Measurements from ENCODE around the gene FCN2. TPM values are rescaled to one million over a fixed set of nuclear protein-coding genes. Genes with fewer than 3 reads are reported as not detected.

The FCN2 gene
- polyA plus RNA-seq, 1 of the 3 experiments (the other 2 are of a cell fraction), result not detected

GRCh38 chr9:134885679-134886412, 5.2 kb downstream of the FCN2 start (continued):
- no peak for TF ChIP-seq PBX3 (IDR thresholded peaks at IDR 0.05)
- no peak for TF ChIP-seq EZH2phosphoT487 (IDR thresholded peaks at IDR 0.05; ENCODE audit: borderline replicate concordance, low read depth)

- no peaks in the 10 kb centered on the region for H3K9me3 ChIP-seq
- no peaks in the 10 kb centered on the region for H3K79me2 ChIP-seq (ENCODE audit: insufficient read depth)
- POLR2A ChIA-PET, result no interaction called here
- CTCF ChIA-PET, result no interaction called here
- H3K4me1 ChIP-seq (ENCODE audit: control insufficient read depth in 1 of 2, insufficient read depth in 2 of 2, low read depth in 1 of 2, low read length in 1 of 2), result no peaks in the 10 kb centered on the region
- no peak overlapping the region for H3K4me3 ChIP-seq (ENCODE audit: low read depth in 2 of 2, low read length in 1 of 2)
- no peak overlapping the region for H3K27ac ChIP-seq (ENCODE audit: low read depth in 2 of 2, low read length in 1 of 2)
- no peaks in the 10 kb centered on the region for H4K20me1 ChIP-seq (ENCODE audit: insufficient read depth)
- TF ChIP-seq EZH2phosphoT487 (IDR thresholded peaks at IDR 0.05; ENCODE audit: borderline replicate concordance, low read depth) (no peak), GATA2 (CRISPR knock-in tag; IDR thresholded peaks at IDR 0.05) (no peak), FOXM1 (IDR thresholded peaks at IDR 0.05; ENCODE audit: low read depth) (no peak), USF1 (IDR thresholded peaks at IDR 0.05; ENCODE audit: borderline replicate concordance, low read depth) (no peak), TAF1 (IDR thresholded peaks at IDR 0.05; ENCODE audit: borderline replicate concordance, low read depth, low read length) (no peak), SIN3A (IDR thresholded peaks at IDR 0.05; ENCODE audit: borderline replicate concordance, low read depth, low read length) (no peak), SMC3 (IDR thresholded peaks at IDR 0.05; ENCODE audit: low read depth, low read length) (no peak), EP300 (IDR thresholded peaks at IDR 0.05; ENCODE audit: borderline replicate concordance in 1 of 2, low read depth in 1 of 2, low read length in 1 of 2) (no peak), RFX5 (IDR thresholded peaks at IDR 0.05; ENCODE audit: low read length) (no peak), USF2 (IDR thresholded peaks at IDR 0.05; ENCODE audit: borderline replicate concordance, low read depth, low read length) (no peak), CHD2 (IDR thresholded peaks at IDR 0.05; ENCODE audit: low read length, partially characterized antibody) (no peak)
- WGBS (ENCODE audit: low lambda C conversion rate), result 58% methylated on average over 11 of the region's 11 CpGs
- peaks cover 7% of the 10 kb centered on the region; the same call in 1 of the 2 replicates for H3K27me3 ChIP-seq (ENCODE audit: insufficient read depth)
- H3F3A ChIP-seq (replicated peaks; ENCODE audit: insufficient read depth), result no peaks in the 10 kb centered on the region
- H3K9me2 ChIP-seq, result no peaks in the 10 kb centered on the region
- no peak overlapping the region for H2AFZ ChIP-seq (ENCODE audit: low read depth)
- DNase-seq, result no peak
- no peak overlapping the region for H3K4me2 ChIP-seq
- no peak overlapping the region for H3K9ac ChIP-seq
- H3K36me3 ChIP-seq (replicated peaks in 1 of 2; ENCODE audit: control insufficient read depth in 1 of 2, insufficient read depth in 2 of 2, low read length in 1 of 2), result no peaks in the 10 kb centered on the region
Measured at GRCh38 chr9:134886413-134886913, 5.9 kb downstream of the FCN2 start.
